ENCODE measurements around the gene MAPKAPK2. TPM values are rescaled to one million over a fixed set of nuclear protein-coding genes. Genes with fewer than 3 reads are reported as not detected.
A peak's percentile ranks its signal among the peaks of the same experiment; 100 is the strongest.

MAPKAPK2 gene
- polyA plus RNA-seq, 1 donor (not counting 4 experiments of a cell fraction or from before 2014, with no cell fraction given), result 41.5 TPM

- H3K9ac ChIP-seq (ENCODE audit: control insufficient read depth, extremely low read depth, insufficient read depth, low read length), result no peak overlapping the region
- dilution Hi-C loops (cut with MboI; ENCODE audit: extremely low pct_ligation_motif_present, low sequenced_read_pairs), result no loop called here
- H3K36me3 ChIP-seq (ENCODE audit: control insufficient read depth in 2 of 2, extremely low read depth in 1 of 2, insufficient read depth in 2 of 2, low read length in 2 of 2), result peaks cover 11 to 16% of the 10 kb centered on the region in 2 experiments
- no peak for FAIRE-seq
- H2AFZ ChIP-seq (ENCODE audit: control insufficient read depth, low read length), result no peak overlapping the region
- DNase-seq (ENCODE audit: low read depth, low spot score), result no peak
- no peak overlapping the region for H3K4me3 ChIP-seq (ENCODE audit: control insufficient read depth in 2 of 3, extremely low read depth in 1 of 3, insufficient read depth in 2 of 3, low read depth in 1 of 3, low read length in 3 of 3)
- peaks cover 15% of the 10 kb centered on the region for H3K4me1 ChIP-seq (ENCODE audit: control insufficient read depth, extremely low read depth, insufficient read depth, low read length)
- peaks cover 40% of the 10 kb centered on the region for H4K20me1 ChIP-seq (ENCODE audit: control insufficient read depth, extremely low read depth, insufficient read depth, low read length)
- peak; percentile 62 to 80 (median 68) for TF ChIP-seq CTCF (optimal IDR thresholded peaks at IDR 0.05 in 1 of 3, IDR thresholded peaks at IDR 0.05 in 1 of 3, conservative IDR thresholded peaks at IDR 0.05 in 1 of 3; ENCODE audit: extremely low read depth in 1 of 3, insufficient read depth in 2 of 3, low read length in 3 of 3)
- no peak for TF ChIP-seq EZH2 (IDR thresholded peaks at IDR 0.05; ENCODE audit: low read length)
- no peaks in the 10 kb centered on the region for H3K9me3 ChIP-seq (ENCODE audit: control insufficient read depth, low read depth, low read length)
- H3K79me2 ChIP-seq (ENCODE audit: control insufficient read depth, insufficient read depth, low read length), result peaks cover 71% of the 10 kb centered on the region
- H3K27me3 ChIP-seq (ENCODE audit: control insufficient read depth, extremely low read depth, insufficient read depth, low read length), result no peaks in the 10 kb centered on the region
- H3K9me1 ChIP-seq (ENCODE audit: control insufficient read depth, extremely low read depth, insufficient read depth, low read length), result peaks cover 15% of the 10 kb centered on the region
- H3K27ac ChIP-seq (ENCODE audit: control insufficient read depth, insufficient read depth, low read length), result no peak overlapping the region
- H3K4me2 ChIP-seq (ENCODE audit: control insufficient read depth, extremely low read depth, insufficient read depth, low read depth, low read length), result no peak overlapping the region
Measured at GRCh38 chr1:206725109-206725963, 40.6 kb downstream of the MAPKAPK2 start.

- H3K27me3 ChIP-seq (ENCODE audit: control insufficient read depth, extremely low read depth, insufficient read depth, low read length), result no peaks in the 10 kb centered on the region
- H3K36me3 ChIP-seq (ENCODE audit: control insufficient read depth in 2 of 2, extremely low read depth in 1 of 2, insufficient read depth in 2 of 2, low read length in 2 of 2), result peaks cover 26 to 29% of the 10 kb centered on the region in 2 experiments
- H3K79me2 ChIP-seq (ENCODE audit: control insufficient read depth, insufficient read depth, low read length), result peaks cover 52% of the 10 kb centered on the region
- no peak overlapping the region for H3K9ac ChIP-seq (ENCODE audit: control insufficient read depth, extremely low read depth, insufficient read depth, low read length)
- peaks cover 12% of the 10 kb centered on the region for H3K9me1 ChIP-seq (ENCODE audit: control insufficient read depth, extremely low read depth, insufficient read depth, low read length)
- dilution Hi-C loops (cut with MboI; ENCODE audit: extremely low pct_ligation_motif_present, low sequenced_read_pairs), result no loop called here
- H3K4me3 ChIP-seq (ENCODE audit: control insufficient read depth in 2 of 3, extremely low read depth in 1 of 3, insufficient read depth in 2 of 3, low read depth in 1 of 3, low read length in 3 of 3), result no peak overlapping the region
- H3K4me2 ChIP-seq (ENCODE audit: control insufficient read depth, extremely low read depth, insufficient read depth, low read depth, low read length), result no peak overlapping the region
- no peaks in the 10 kb centered on the region for H3K9me3 ChIP-seq (ENCODE audit: control insufficient read depth, low read depth, low read length)
- no peak overlapping the region for H3K27ac ChIP-seq (ENCODE audit: control insufficient read depth, insufficient read depth, low read length)
- H4K20me1 ChIP-seq (ENCODE audit: control insufficient read depth, extremely low read depth, insufficient read depth, low read length), result peaks cover 40% of the 10 kb centered on the region
- H2AFZ ChIP-seq (ENCODE audit: control insufficient read depth, low read length), result no peak overlapping the region
- TF ChIP-seq EZH2 (IDR thresholded peaks at IDR 0.05; ENCODE audit: low read length) (no peak), CTCF (optimal IDR thresholded peaks at IDR 0.05 in 1 of 3, IDR thresholded peaks at IDR 0.05 in 1 of 3, conservative IDR thresholded peaks at IDR 0.05 in 1 of 3; ENCODE audit: extremely low read depth in 1 of 3, insufficient read depth in 2 of 3, low read length in 3 of 3) (no peak)
- FAIRE-seq, result no peak
- DNase-seq (ENCODE audit: low read depth, low spot score), result no peak
- peaks cover 12% of the 10 kb centered on the region for H3K4me1 ChIP-seq (ENCODE audit: control insufficient read depth, extremely low read depth, insufficient read depth, low read length)
Measured at GRCh38 chr1:206727981-206728696, 43.4 kb downstream of the MAPKAPK2 start.
